Breast epithelium (tissue), 4 donors: ENCODE data around the gene ZNF394. TPM values are rescaled to one million over a fixed set of nuclear protein-coding genes. Genes with fewer than 3 reads are reported as not detected.
"Not testable (repeated sequence)": the region's sequence is repeated elsewhere in the genome, so short reads cannot be mapped to it uniquely, and the experiment has no call there.

Source experiments
- DNase-seq, 2 donors: peaks; one replicate each; pipeline ENCODE4 v3.0.0-alpha.2; 2019; ENCODE audit warnings: low spot score in 2 of 2
- H3K27ac ChIP-seq, 2 donors: fragments of 200-600 bp; sonication (generic) in 1 of 2; one replicate each; pipeline ENCODE4 v1.5.1; 2016 to 2019; ENCODE audit warnings: mild to moderate bottlenecking in 1 of 2
- H3K27me3 ChIP-seq, 2 donors: fragments of 200-600 bp; sonication (generic) in 1 of 2; one replicate each; pipeline versions ENCODE4 v1.5.1 to v1.6.0; 2017 to 2019; ENCODE audit warnings: control low read depth in 1 of 2, mild to moderate bottlenecking in 1 of 2
- H3K36me3 ChIP-seq: fragments of 200-600 bp; one replicate; pipeline ENCODE4 v1.5.1; 2019
- H3K4me1 ChIP-seq, 2 donors: fragments of 200-600 bp; sonication (generic); one replicate each; pipeline ENCODE4 v1.5.1; 2016 to 2019; ENCODE audit warnings: control low read depth in 1 of 2
- H3K4me3 ChIP-seq, 3 donors: fragments of 200-600 bp; sonication (generic); 1 replicate in 2 of 3; 2 replicates in 1 of 3; pipeline ENCODE4 v1.5.1; 2016 to 2019; ENCODE audit warnings: mild to moderate bottlenecking in 3 of 3, moderate library complexity in 2 of 3
- H3K9me3 ChIP-seq, 2 donors: fragments of 200-600 bp; sonication (generic) in 1 of 2; one replicate each; pipeline ENCODE4 v1.5.1; 2016 to 2019; ENCODE audit warnings: control low read depth in 1 of 2
- CTCF ChIP-seq, 3 donors: fragments of 450-650 bp; IDR thresholded peaks; one replicate each; pipeline ENCODE4 v1.5.1; 2016 to 2017; ENCODE audit warnings: antibody characterized with exemption in 3 of 3, mild to moderate bottlenecking in 3 of 3, moderate library complexity in 3 of 3
- POLR2A ChIP-seq: fragments of 450-650 bp; IDR thresholded peaks from one replicate; pipeline ENCODE4 v1.6.1; 2016; ENCODE audit warnings: antibody characterized with exemption, mild to moderate bottlenecking, moderate library complexity
- POLR2AphosphoS5 ChIP-seq, 3 donors: sonication (generic); formaldehyde crosslinking; IDR thresholded peaks; one replicate each; pipeline ENCODE4 v1.6.1; 2017; ENCODE audit warnings: antibody characterized with exemption in 3 of 3
- intact Hi-C: fragments of 100-400 bp; cut with DNase I; formaldehyde crosslinking; loops from one replicate; pipeline ENCODE4 v1.15.1; 2023; ENCODE audit warnings: low total_unique reads
- total RNA-seq, 3 donors: library from RNA; depleted of rRNA; stranded (reverse); fragments of >200 nt; gene quantifications; one replicate each; pipeline ENCODE4 v1.1.0, GENCODE V29; 2016

ZNF394 gene
- 10 to 100 TPM; 42.2 to 58.7 (median 58.3) TPM for total RNA-seq

- H3K36me3 ChIP-seq: no peaks in the 10 kb centered on the region
- H3K27me3 ChIP-seq: no peaks in the 10 kb centered on the region
- intact Hi-C loops: no loop called here
- peak; percentile 70 for TF ChIP-seq POLR2A
- TF ChIP-seq POLR2AphosphoS5 (IDR thresholded peaks at IDR 0.05): peak; percentile 88 to 97 (median 97)
- no peak for TF ChIP-seq CTCF (IDR thresholded peaks at IDR 0.05)
- H3K9me3 ChIP-seq: peaks cover 0 to 2% of the 10 kb centered on the region in 2 donors
- H3K27ac ChIP-seq: peak within 1 kb of the TSS; percentile 96 to 98
- H3K4me3 ChIP-seq: peak within 1 kb of the TSS; percentile 76 to 98 (median 87)
- peak; percentile 84 to 86 for DNase-seq
- peaks cover 0 to 15% of the 10 kb centered on the region in 2 donors for H3K4me1 ChIP-seq
Measured at GRCh38 chr7:99499721-99500636, at the start of gene ZNF394. Gene ZNF394 (minus strand): TSS chr7:99500281. CDS start chr7:99500093, 188 bp downstream.

- H3K9me3 ChIP-seq, DNase-seq, H3K4me3 ChIP-seq, H3K4me1 ChIP-seq, H3K36me3 ChIP-seq, H3K27ac ChIP-seq, H3K27me3 ChIP-seq: not testable (repeated sequence)
- intact Hi-C loops: loop anchor here (2.0 kb wide), 1 partner anchor 63 kb away; no protein-coding TSS in a partner anchor
Measured at GRCh38 chr7:99549545-99549944, 49.5 kb upstream of the ZNF394 start.

GRCh38 chr7:99545308-99545707 lies 45.2 kb upstream of the ZNF394 start:
- H3K36me3 ChIP-seq, H3K27ac ChIP-seq, DNase-seq, H3K4me1 ChIP-seq, intact Hi-C loops, H3K4me3 ChIP-seq, H3K27me3 ChIP-seq: not testable (repeated sequence)
- peaks cover 43 to 47% of the 10 kb centered on the region in 2 donors for H3K9me3 ChIP-seq

- intact Hi-C loops: no loop called here
- Histone ChIP-seq H3K9me3 (peaks cover 57 to 61% of the 10 kb centered on the region in 2 donors), H3K36me3 (no peaks in the 10 kb centered on the region), H3K4me1 (no peaks in the 10 kb centered on the region), H3K27ac (no peak overlapping the region), H3K27me3 (no peaks in the 10 kb centered on the region), H3K4me3 (no peak overlapping the region)
- no peak for DNase-seq
- TF ChIP-seq POLR2A: no peak
- no peak for TF ChIP-seq POLR2AphosphoS5 (IDR thresholded peaks at IDR 0.05)
- TF ChIP-seq CTCF (IDR thresholded peaks at IDR 0.05): no peak
Measured at GRCh38 chr7:99543916-99544315, 43.8 kb upstream of the ZNF394 start.

- Histone ChIP-seq H3K27ac (no peak overlapping the region), H3K27me3 (no peaks in the 10 kb centered on the region), H3K4me1 (no peaks in the 10 kb centered on the region), H3K4me3 (no peak overlapping the region), H3K36me3 (no peaks in the 10 kb centered on the region), H3K9me3 (peaks cover 59% of the 10 kb centered on the region in 2 donors)
- DNase-seq: no peak
- TF ChIP-seq POLR2AphosphoS5 (IDR thresholded peaks at IDR 0.05): no peak
- no peak for TF ChIP-seq POLR2A
- TF ChIP-seq CTCF (IDR thresholded peaks at IDR 0.05): no peak
- intact Hi-C loops: no loop called here
Measured at GRCh38 chr7:99543081-99543671, 43.1 kb upstream of the ZNF394 start.

- Histone ChIP-seq H3K9me3 (peaks cover 64 to 72% of the 10 kb centered on the region in 2 donors), H3K36me3 (no peaks in the 10 kb centered on the region), H3K4me1 (no peaks in the 10 kb centered on the region), H3K4me3 (no peak overlapping the region), H3K27ac (no peak overlapping the region), H3K27me3 (no peaks in the 10 kb centered on the region)
- intact Hi-C loops: no loop called here
- no peak for DNase-seq
- TF ChIP-seq POLR2A (no peak), POLR2AphosphoS5 (IDR thresholded peaks at IDR 0.05) (no peak), CTCF (IDR thresholded peaks at IDR 0.05) (no peak)
Measured at GRCh38 chr7:99541212-99541611, 41.1 kb upstream of the ZNF394 start.
